HepG2 (cell line): Measurements from ENCODE around the gene PCAT7. TPM values are rescaled to one million over a fixed set of nuclear protein-coding genes. Genes with fewer than 3 reads are reported as not detected.

Experiments
- ATAC-seq: fragments of 200-7000 bp; cut with Tn5 transposase; 3 replicates; pipeline ENCODE4 v1.9.1; 2020; ENCODE audit warnings: mild to moderate bottlenecking, moderate library complexity
- BruUV-seq: library from RNA; stranded (reverse); fragments of 400-500 nt; replicated peaks from 2 replicates; lab custom pipeline; 2021; lab: Mats Ljungman, UMichigan
- CTCF ChIA-PET: fragments of 300-600 bp; formaldehyde crosslinking; extraction: SDS; loops from one replicate; lab custom pipeline; 2021; ENCODE audit warnings: low total read pairs, inconsistent platforms, low intra/inter-chr PET ratio; lab: Yijun Ruan, JAX
- POLR2A ChIA-PET: fragments of 350-600 bp; sonication (Branson Sonifier 250); formaldehyde crosslinking; loops from one replicate; lab custom pipeline; 2020; ENCODE audit warnings: antibody characterized with exemption, inconsistent platforms; lab: Yijun Ruan, JAX
- DNase-seq: peaks from one replicate; pipeline ENCODE4 v3.0.0-alpha.2; 2015; ENCODE audit warnings: low spot score
- FAIRE-seq: peaks from 3 replicates; lab custom pipeline; 2011; peaks lifted over from hg19 to GRCh38; lab: Jason Lieb, UNC
- H2AFZ ChIP-seq: one replicate; pipeline ENCODE4 v1.6.1; 2011; ENCODE audit warnings: low read length, inconsistent platforms
- H3K27ac ChIP-seq: fragments of 300-600 bp; 3 replicates; pipeline ENCODE4 v1.8.0; 2011; ENCODE audit warnings: mixed run types, mild to moderate bottlenecking, mixed read lengths, low read length, inconsistent platforms; ENCODE audit not compliant: insufficient read depth; ENCODE audit errors: extremely low read length
- H3K27me3 ChIP-seq, 2 experiments: fragments of 200-600 bp in 1 of 2; 2 replicates in 1 of 2; 3 replicates in 1 of 2; pipeline versions ENCODE4 v1.6.0 to v1.8.0; 2011; ENCODE audit warnings: low read length in 2 of 2, mild to moderate bottlenecking in 2 of 2, moderate library complexity in 2 of 2, inconsistent platforms in 1 of 2; ENCODE audit not compliant: insufficient read depth in 2 of 2, control insufficient read depth in 1 of 2
- H3K36me3 ChIP-seq, 2 experiments: fragments of 200-600 bp in 1 of 2; replicated peaks in 1 of 2; 2 replicates in 1 of 2; 3 replicates in 1 of 2; pipeline versions ENCODE4 v1.5.1 to v1.8.0; 2011; ENCODE audit warnings: low read length in 2 of 2, inconsistent platforms in 1 of 2; ENCODE audit not compliant: insufficient read depth in 2 of 2, control insufficient read depth in 1 of 2
- H3K4me1 ChIP-seq: 2 replicates; pipeline ENCODE4 v1.5.1; 2012; ENCODE audit warnings: low read length, inconsistent platforms; ENCODE audit not compliant: insufficient read depth
- H3K4me2 ChIP-seq: 2 replicates; pipeline ENCODE4 v1.6.0; 2011; ENCODE audit warnings: low read depth, low read length, inconsistent platforms
- H3K4me3 ChIP-seq, 3 experiments: fragments of 200-600 bp in 1 of 3; sonication (generic), shearing (Covaris generic) in 1 of 3; replicated peaks in 1 of 3; 2 replicates each; pipeline ENCODE4 v1.5.1; 2011 to 2016; ENCODE audit warnings: low read length in 3 of 3, inconsistent platforms in 2 of 3, low read depth in 2 of 3, mild to moderate bottlenecking in 2 of 3, control low read depth in 1 of 3, mixed read lengths in 1 of 3; ENCODE audit not compliant: insufficient read depth in 1 of 3
- H3K79me2 ChIP-seq: one replicate; pipeline ENCODE4 v1.6.1; 2011; ENCODE audit warnings: low read length, inconsistent platforms; ENCODE audit not compliant: insufficient read depth
- H3K9ac ChIP-seq: 2 replicates; pipeline ENCODE4 v1.6.0; 2011; ENCODE audit warnings: mild to moderate bottlenecking, low read depth, low read length, inconsistent platforms; ENCODE audit not compliant: insufficient read depth
- H3K9me3 ChIP-seq: 2 replicates; pipeline ENCODE4 v1.5.1; 2012; ENCODE audit warnings: mild to moderate bottlenecking, low read length
- H4K20me1 ChIP-seq: 2 replicates; pipeline ENCODE4 v1.6.0; 2011; ENCODE audit warnings: inconsistent platforms, mild to moderate bottlenecking, low read length, moderate library complexity; ENCODE audit not compliant: insufficient read depth
- HOXA5 ChIP-seq: sonication (generic); formaldehyde crosslinking; IDR thresholded peaks from 2 replicates; pipeline ENCODE4 v1.4.0; 2020; ENCODE audit warnings: missing genetic modification reagents
- MED8 ChIP-seq: sonication (generic); formaldehyde crosslinking; IDR thresholded peaks from 2 replicates; pipeline ENCODE4 v1.8.1; 2023; ENCODE audit warnings: mild to moderate bottlenecking, missing genetic modification reagents; ENCODE audit not compliant: insufficient replicate concordance
- NFRKB ChIP-seq: fragments of 450-650 bp; IDR thresholded peaks from 2 replicates; pipeline ENCODE4 v1.6.1; 2017
- NONO ChIP-seq, 2 experiments: fragments of 450-650 bp in 1 of 2; sonication (generic) in 1 of 2; formaldehyde crosslinking in 1 of 2; IDR thresholded peaks in 1 of 2; conservative IDR thresholded peaks in 1 of 2; 2 replicates each; pipeline versions ENCODE4 v1.6.1 to v1.8.0; 2017 to 2022; ENCODE audit warnings: mild to moderate bottlenecking in 1 of 2, missing genetic modification reagents in 1 of 2, moderate library complexity in 1 of 2
- RNF219 ChIP-seq: sonication (generic); formaldehyde crosslinking; IDR thresholded peaks from 2 replicates; pipeline ENCODE4 v1.5.0; 2020; ENCODE audit warnings: mild to moderate bottlenecking, missing genetic modification reagents
- SALL1 ChIP-seq: sonication (generic); formaldehyde crosslinking; IDR thresholded peaks from 2 replicates; pipeline ENCODE4 v1.8.0; 2022; ENCODE audit warnings: mild to moderate bottlenecking, missing genetic modification reagents
- SP1 ChIP-seq, 2 experiments: fragments of 450-650 bp in 1 of 2; sonication (generic) in 1 of 2; formaldehyde crosslinking in 1 of 2; IDR thresholded peaks; 2 replicates each; pipeline versions ENCODE4 v1.4.0 to v1.6.1; 2016 to 2020; ENCODE audit warnings: missing genetic modification reagents in 1 of 2
- TSC22D2 ChIP-seq: sonication (generic); formaldehyde crosslinking; IDR thresholded peaks from 2 replicates; pipeline ENCODE4 v1.5.1; 2020; ENCODE audit warnings: missing genetic modification reagents, mild to moderate bottlenecking, borderline replicate concordance
- ZC3H4 ChIP-seq: sonication (generic); formaldehyde crosslinking; IDR thresholded peaks from 2 replicates; pipeline ENCODE4 v1.4.0; 2020; ENCODE audit warnings: missing genetic modification reagents, borderline replicate concordance
- ZFP91 ChIP-seq: sonication (generic); formaldehyde crosslinking; IDR thresholded peaks from 2 replicates; pipeline ENCODE4 v1.9.0; 2022; ENCODE audit warnings: missing genetic modification reagents, mild to moderate bottlenecking, borderline replicate concordance
- ZMYM3 ChIP-seq: sonication (generic); formaldehyde crosslinking; IDR thresholded peaks from 2 replicates; pipeline ENCODE4 v1.5.1; 2020; ENCODE audit warnings: mild to moderate bottlenecking, missing genetic modification reagents
- ZNF496 ChIP-seq: sonication (generic); formaldehyde crosslinking; IDR thresholded peaks from 2 replicates; pipeline ENCODE4 v1.8.1; 2023; ENCODE audit warnings: mild to moderate bottlenecking, moderate library complexity, missing genetic modification reagents; ENCODE audit not compliant: insufficient replicate concordance
- ZNF615 ChIP-seq: sonication (generic); formaldehyde crosslinking; IDR thresholded peaks from 2 replicates; pipeline ENCODE4 v1.5.0; 2020; ENCODE audit warnings: mild to moderate bottlenecking, missing genetic modification reagents, borderline replicate concordance
- WGBS: methylation state at CpG from one replicate; pipeline ENCODE4 v1.1.6; 2017; ENCODE audit warnings: low lambda C conversion rate; 5-methylcytosine and 5-hydroxymethylcytosine counted together
- in situ Hi-C: cut with HindIII; loops from 2 replicates; pipeline ENCODE4 v1.10.0; 2017; ENCODE audit warnings: low pct_unique_long_range_greater_than_20kb; ENCODE audit not compliant: extremely low pct_ligation_motif_present
- intact Hi-C: fragments of 100-400 bp; cut with micrococcal nuclease; formaldehyde crosslinking; loops from one replicate; pipeline ENCODE4 v1.10.0; 2022; ENCODE audit not compliant: unreplicated experiment
- polyA plus RNA-seq, 8 experiments: library from polyadenylated mRNA; depleted of rRNA in 3 of 8; stranded (reverse) in 7 of 8; unstranded in 1 of 8; fragments of >200 nt; fragmentation: Illumina TruSeq in 4 of 8; extraction: Trizol in 4 of 8; gene quantifications; 2 replicates each; pipeline versions ENCODE4 v1.2.1 to v1.2.3, GENCODE V29; 2011 to 2016; ENCODE audit warnings: low read depth in 4 of 8, missing spikeins in 1 of 8, mixed read lengths in 1 of 8; ENCODE audit not compliant: insufficient read depth in 1 of 8
- total RNA-seq, 5 experiments: library from RNA; depleted of rRNA; stranded (reverse); fragments of >200 nt; fragmentation: Illumina TruSeq; extraction: Trizol; gene quantifications; 2 replicates each; pipeline ENCODE4 v1.2.3, GENCODE V29; 2016; ENCODE audit warnings: low read depth in 1 of 5
- TF ChIP-seq, protein P1 (sequence below): sonication (generic); formaldehyde crosslinking; IDR thresholded peaks from 2 replicates; pipeline ENCODE4 v1.5.1; 2020; ENCODE audit warnings: missing genetic modification reagents, mild to moderate bottlenecking, borderline replicate concordance
- TF ChIP-seq, protein P2 (sequence below): IDR thresholded peaks from 2 replicates; pipeline ENCODE4 v1.6.1; 2016; ENCODE audit warnings: low read depth
- TF ChIP-seq, protein P3 (sequence below): sonication (generic); formaldehyde crosslinking; IDR thresholded peaks from 2 replicates; pipeline ENCODE4 v1.8.0; 2022; ENCODE audit warnings: mild to moderate bottlenecking, missing genetic modification reagents, moderate library complexity

The PCAT7 gene
- total and polyA plus RNA-seq, 2 of the 13 experiments (the other 11 are each of a cell fraction or from before 2014, with no cell fraction given), result 2.3 to 3.9 TPM

GRCh38 chr9:94611638-94612068 is 56.8 kb downstream of the PCAT7 start:
- ATAC-seq, result no peak
- TF ChIP-seq NFRKB (no peak), SALL1 (CRISPR knock-in tag) (no peak), ZC3H4 (CRISPR knock-in tag) (no peak), SP1 (IDR thresholded peaks at IDR 0.05) (no peak), SP1 (CRISPR knock-in tag; IDR thresholded peaks at IDR 0.05) (no peak), TSC22D2 (CRISPR knock-in tag) (no peak), HOXA5 (no peak), MED8 (CRISPR knock-in tag) (no peak), ZFP91 (0 out of 2 replicates have a peak, but pooled peaks have one; percentile 16), ZNF496 (CRISPR knock-in tag) (no peak), ZMYM3 (CRISPR knock-in tag) (peak; percentile 66), RNF219 (CRISPR knock-in tag) (no peak), NONO (IDR thresholded peaks at IDR 0.05) (no peak), NONO (CRISPR knock-in tag; conservative IDR thresholded peaks at IDR 0.05) (no peak), ZNF615 (no peak)
- TF ChIP-seq, protein P1, sequence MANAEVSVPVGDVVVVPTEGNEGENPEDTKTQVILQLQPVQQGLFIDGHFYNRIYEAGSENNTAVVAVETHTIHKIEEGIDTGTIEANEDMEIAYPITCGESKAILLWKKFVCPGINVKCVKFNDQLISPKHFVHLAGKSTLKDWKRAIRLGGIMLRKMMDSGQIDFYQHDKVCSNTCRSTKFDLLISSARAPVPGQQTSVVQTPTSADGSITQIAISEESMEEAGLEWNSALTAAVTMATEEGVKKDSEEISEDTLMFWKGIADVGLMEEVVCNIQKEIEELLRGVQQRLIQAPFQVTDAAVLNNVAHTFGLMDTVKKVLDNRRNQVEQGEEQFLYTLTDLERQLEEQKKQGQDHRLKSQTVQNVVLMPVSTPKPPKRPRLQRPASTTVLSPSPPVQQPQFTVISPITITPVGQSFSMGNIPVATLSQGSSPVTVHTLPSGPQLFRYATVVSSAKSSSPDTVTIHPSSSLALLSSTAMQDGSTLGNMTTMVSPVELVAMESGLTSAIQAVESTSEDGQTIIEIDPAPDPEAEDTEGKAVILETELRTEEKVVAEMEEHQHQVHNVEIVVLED (CRISPR knock-in tag), result no peak
- TF ChIP-seq, protein P2, sequence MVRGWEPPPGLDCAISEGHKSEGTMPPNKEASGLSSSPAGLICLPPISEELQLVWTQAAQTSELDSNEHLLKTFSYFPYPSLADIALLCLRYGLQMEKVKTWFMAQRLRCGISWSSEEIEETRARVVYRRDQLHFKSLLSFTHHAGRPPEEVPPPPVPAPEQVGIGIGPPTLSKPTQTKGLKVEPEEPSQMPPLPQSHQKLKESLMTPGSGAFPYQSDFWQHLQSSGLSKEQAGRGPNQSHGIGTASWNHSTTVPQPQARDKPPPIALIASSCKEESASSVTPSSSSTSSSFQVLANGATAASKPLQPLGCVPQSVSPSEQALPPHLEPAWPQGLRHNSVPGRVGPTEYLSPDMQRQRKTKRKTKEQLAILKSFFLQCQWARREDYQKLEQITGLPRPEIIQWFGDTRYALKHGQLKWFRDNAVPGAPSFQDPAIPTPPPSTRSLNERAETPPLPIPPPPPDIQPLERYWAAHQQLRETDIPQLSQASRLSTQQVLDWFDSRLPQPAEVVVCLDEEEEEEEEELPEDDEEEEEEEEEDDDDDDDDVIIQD (CRISPR knock-in tag), result no peak
- TF ChIP-seq, protein P3, sequence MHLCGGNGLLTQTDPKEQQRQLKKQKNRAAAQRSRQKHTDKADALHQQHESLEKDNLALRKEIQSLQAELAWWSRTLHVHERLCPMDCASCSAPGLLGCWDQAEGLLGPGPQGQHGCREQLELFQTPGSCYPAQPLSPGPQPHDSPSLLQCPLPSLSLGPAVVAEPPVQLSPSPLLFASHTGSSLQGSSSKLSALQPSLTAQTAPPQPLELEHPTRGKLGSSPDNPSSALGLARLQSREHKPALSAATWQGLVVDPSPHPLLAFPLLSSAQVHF (CRISPR knock-in tag), result no peak

More at GRCh38 chr9:94611638-94612068, 56.8 kb downstream of the PCAT7 start:
- peak overlapping the region; percentile 23 for H2AFZ ChIP-seq
- POLR2A ChIA-PET, result interaction anchor here (2.0 kb wide), 1 partner anchor 57 kb away, joined by 6 read pairs; the partner anchor contains the start of gene PCAT7
- peak overlapping the region; percentile 79 for H3K4me2 ChIP-seq
- H3K4me3 ChIP-seq, result peak overlapping the region in 1 of 3 experiments; percentile 37; a peak in 1 of 6 replicates
- H3K27me3 ChIP-seq, result no peaks in the 10 kb centered on the region
- 85% methylated on average over 3 of the region's 3 CpGs for WGBS
- H4K20me1 ChIP-seq, result no peaks in the 10 kb centered on the region
- H3K9ac ChIP-seq, result no peak overlapping the region
- H3K4me1 ChIP-seq, result peaks cover 57% of the 10 kb centered on the region
- H3K79me2 ChIP-seq, result no peaks in the 10 kb centered on the region
- DNase-seq, result no peak
- no TSS peak for BruUV-seq
- no peaks in the 10 kb centered on the region for H3K36me3 ChIP-seq
- H3K27ac ChIP-seq, result peak overlapping the region; percentile 52
- intact Hi-C loops, result no loop called here
- in situ Hi-C loops, result no loop called here
- CTCF ChIA-PET, result no interaction called here
- FAIRE-seq, result no peak
- H3K9me3 ChIP-seq, result no peaks in the 10 kb centered on the region
